CD4-positive, alpha-beta memory T cell (primary cell): ENCODE measurements around the gene WRNIP1. TPM values are rescaled to one million over a fixed set of nuclear protein-coding genes. Genes with fewer than 3 reads are reported as not detected.

Experiments used
- CTCF ChIA-PET: fragments of 350-600 bp; sonication (Branson Sonifier 250); formaldehyde crosslinking; loops from one replicate; lab custom pipeline; 2021; ENCODE audit warnings: inconsistent platforms; ENCODE audit not compliant: partially characterized antibody; lab: Charles Lee
- POLR2A ChIA-PET: fragments of 350-600 bp; sonication (Branson Sonifier 250); formaldehyde crosslinking; loops from one replicate; lab custom pipeline; 2021; ENCODE audit not compliant: partially characterized antibody; lab: Charles Lee
- DNase-seq, 5 donors: peaks; one replicate each; pipeline versions ENCODE4 v3.0.0 to v3.0.0-alpha.2; 2020 to 2022; ENCODE audit warnings: mixed read lengths in 1 of 5
- H3K27ac ChIP-seq: one replicate; pipeline ENCODE4 v1.7.0; 2013; ENCODE audit warnings: low read depth, low read length
- H3K27me3 ChIP-seq: 2 replicates; pipeline ENCODE4 v1.7.0; 2013; ENCODE audit warnings: mild to moderate bottlenecking, low read length, moderate library complexity; ENCODE audit not compliant: insufficient read depth
- H3K36me3 ChIP-seq: 2 replicates; pipeline ENCODE4 v1.7.0; 2013; ENCODE audit warnings: mild to moderate bottlenecking, low read length, moderate library complexity; ENCODE audit not compliant: insufficient read depth
- H3K4me1 ChIP-seq: 2 replicates; pipeline ENCODE4 v1.7.0; 2013; ENCODE audit warnings: mild to moderate bottlenecking, low read length, moderate library complexity; ENCODE audit not compliant: insufficient read depth
- H3K4me3 ChIP-seq, 2 donors: one replicate each; pipeline ENCODE4 v1.7.0; 2013; ENCODE audit warnings: low read length in 2 of 2, mild to moderate bottlenecking in 1 of 2
- H3K9me3 ChIP-seq, 2 donors: one replicate each; pipeline ENCODE4 v1.7.0; 2013; ENCODE audit warnings: low read length in 2 of 2, control low read depth in 1 of 2; ENCODE audit not compliant: control insufficient read depth in 1 of 2
- H3K27ac Mint-ChIP-seq, 7 donors: one replicate each; pipeline ENCODE4 v1.8.0; 2020 to 2021; ENCODE audit warnings: mixed read lengths in 7 of 7, mild to moderate bottlenecking in 6 of 7, inconsistent platforms in 3 of 7, moderate library complexity in 3 of 7
- H3K27me3 Mint-ChIP-seq, 2 donors: one replicate each; pipeline ENCODE4 v1.8.0; 2020 to 2021; ENCODE audit warnings: mixed read lengths in 2 of 2
- H3K36me3 Mint-ChIP-seq, 2 donors: one replicate each; pipeline ENCODE4 v1.8.0; 2020 to 2021; ENCODE audit warnings: mixed read lengths in 2 of 2, inconsistent platforms in 1 of 2, mild to moderate bottlenecking in 1 of 2
- H3K4me1 Mint-ChIP-seq, 4 donors: one replicate each; pipeline ENCODE4 v1.8.0; 2020 to 2021; ENCODE audit warnings: mixed read lengths in 4 of 4, mild to moderate bottlenecking in 1 of 4
- H3K4me3 Mint-ChIP-seq, 8 donors: one replicate each; pipeline ENCODE4 v1.8.0; 2020 to 2021; ENCODE audit warnings: mixed read lengths in 8 of 8, mild to moderate bottlenecking in 7 of 8, moderate library complexity in 6 of 8, inconsistent platforms in 3 of 8
- H3K9me3 Mint-ChIP-seq, 8 donors: one replicate each; pipeline ENCODE4 v1.8.0; 2020 to 2021; ENCODE audit warnings: mixed read lengths in 8 of 8, mild to moderate bottlenecking in 5 of 8, inconsistent platforms in 3 of 8, moderate library complexity in 1 of 8
- intact Hi-C: fragments of 100-400 bp; cut with micrococcal nuclease; formaldehyde crosslinking; loops from one replicate; pipeline ENCODE4 v1.15.1; 2023
- polyA plus RNA-seq, 2 donors: library from polyadenylated mRNA; unstranded; fragments of 300-500 nt; fragmentation: Illumina TruSeq; gene quantifications; one replicate each; pipeline ENCODE4 v1.2.3, GENCODE V29; 2021
- total RNA-seq, 2 experiments: library from RNA; stranded (reverse); gene quantifications; one replicate each; pipeline ENCODE4 v1.2.3, GENCODE V29; 2021

The WRNIP1 gene
- total and polyA plus RNA-seq, 4 experiments from 2014 or later, result 27.3 to 54.1 (median 41.9) TPM

- Mint-ChIP-seq H3K9me3 (no peaks in the 10 kb centered on the region), H3K4me3 (no peak overlapping the region), H3K27ac (no peak overlapping the region), H3K27me3 (no peaks in the 10 kb centered on the region), H3K36me3 (no peaks in the 10 kb centered on the region), H3K4me1 (peaks cover 4 to 17% (median 9%) of the 10 kb centered on the region in 4 donors)
- POLR2A ChIA-PET, result no interaction called here
- CTCF ChIA-PET, result no interaction called here
- H3K36me3 ChIP-seq, result no peaks in the 10 kb centered on the region
- H3K4me3 ChIP-seq, result no peak overlapping the region
- H3K9me3 ChIP-seq, result no peaks in the 10 kb centered on the region
- intact Hi-C loops, result no loop called here
- DNase-seq, result no peak
- H3K27ac ChIP-seq, result no peak overlapping the region
- H3K27me3 ChIP-seq, result no peaks in the 10 kb centered on the region
- no peaks in the 10 kb centered on the region for H3K4me1 ChIP-seq
These were observed 37.4 kb downstream of the WRNIP1 start for GRCh38 chr6:2802521-2803060.

DNA sequence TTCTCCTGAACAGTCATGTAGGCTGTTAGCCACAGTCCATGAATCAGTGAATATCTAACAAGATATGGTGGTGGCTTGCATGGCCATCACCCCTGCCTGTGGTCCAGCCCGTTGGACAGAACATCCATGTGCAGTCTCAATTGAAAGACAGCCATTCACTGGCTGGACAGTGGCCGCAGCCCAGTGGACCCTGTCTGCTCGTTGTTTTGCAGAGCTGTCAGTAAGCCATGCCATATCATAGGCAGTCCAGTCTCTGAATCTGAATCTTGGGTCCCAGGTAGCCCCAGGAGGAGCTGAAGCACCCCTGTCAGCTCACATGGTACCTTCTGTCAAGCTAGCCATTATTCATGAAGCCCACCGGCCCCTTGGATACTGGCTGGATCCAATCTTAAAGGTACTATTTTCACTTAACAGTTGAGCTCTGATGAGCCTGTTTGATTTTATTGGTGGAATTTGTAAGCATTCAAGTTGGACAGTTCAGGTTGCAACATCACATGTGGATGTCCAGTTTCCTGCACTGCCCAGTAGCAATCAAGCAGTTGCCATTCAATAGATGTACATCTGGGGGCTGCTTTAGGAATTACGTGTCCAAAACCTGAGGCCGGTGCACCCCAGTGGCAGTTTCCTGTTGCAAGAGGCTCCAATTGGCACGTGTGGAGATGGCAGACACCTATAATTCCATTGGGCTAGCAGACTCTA, 38.7 kb downstream of the WRNIP1 start:
- POLR2A ChIA-PET, result no interaction called here
- H3K4me1 ChIP-seq, result no peaks in the 10 kb centered on the region
- no peak overlapping the region for H3K27ac ChIP-seq
- Mint-ChIP-seq H3K4me1 (peaks cover 4 to 17% (median 9%) of the 10 kb centered on the region in 4 donors), H3K4me3 (no peak overlapping the region), H3K36me3 (no peaks in the 10 kb centered on the region), H3K27ac (no peak overlapping the region), H3K27me3 (no peaks in the 10 kb centered on the region), H3K9me3 (no peaks in the 10 kb centered on the region)
- DNase-seq, result no peak
- no peaks in the 10 kb centered on the region for H3K36me3 ChIP-seq
- no peak overlapping the region for H3K4me3 ChIP-seq
- CTCF ChIA-PET, result no interaction called here
- no peaks in the 10 kb centered on the region for H3K9me3 ChIP-seq
- intact Hi-C loops, result no loop called here
- H3K27me3 ChIP-seq, result no peaks in the 10 kb centered on the region

DNA sequence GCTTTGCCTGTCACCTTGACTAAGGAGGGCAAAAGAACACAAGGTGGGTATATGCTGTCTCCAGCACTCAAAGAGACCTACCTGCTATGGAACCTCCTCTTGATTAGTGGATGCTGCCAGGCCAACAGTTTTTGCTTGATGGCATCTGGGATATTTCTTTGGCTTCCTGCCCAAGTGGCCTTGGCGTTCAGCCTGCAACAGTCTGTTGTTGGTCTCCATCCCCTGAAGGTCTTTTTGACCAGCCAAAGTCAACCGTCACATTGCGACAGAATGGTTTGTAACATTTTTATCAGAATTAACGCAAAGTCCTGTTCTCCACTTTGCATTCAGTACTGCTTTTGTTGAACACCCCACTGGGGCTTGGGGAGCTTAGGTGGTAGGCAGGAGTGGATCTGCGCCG, 39.3 kb downstream of the WRNIP1 start:
- Histone ChIP-seq H3K4me3 (no peak overlapping the region), H3K9me3 (no peaks in the 10 kb centered on the region), H3K36me3 (no peaks in the 10 kb centered on the region), H3K27me3 (no peaks in the 10 kb centered on the region), H3K4me1 (no peaks in the 10 kb centered on the region), H3K27ac (no peak overlapping the region)
- Mint-ChIP-seq H3K4me1 (peaks cover 4 to 15% (median 7%) of the 10 kb centered on the region in 4 donors), H3K27me3 (no peaks in the 10 kb centered on the region), H3K36me3 (no peaks in the 10 kb centered on the region), H3K27ac (no peak overlapping the region), H3K4me3 (no peak overlapping the region), H3K9me3 (no peaks in the 10 kb centered on the region)
- ChIA-PET POLR2A (no interaction called here), CTCF (no interaction called here)
- intact Hi-C loops, result no loop called here
- no peak for DNase-seq

DNA sequence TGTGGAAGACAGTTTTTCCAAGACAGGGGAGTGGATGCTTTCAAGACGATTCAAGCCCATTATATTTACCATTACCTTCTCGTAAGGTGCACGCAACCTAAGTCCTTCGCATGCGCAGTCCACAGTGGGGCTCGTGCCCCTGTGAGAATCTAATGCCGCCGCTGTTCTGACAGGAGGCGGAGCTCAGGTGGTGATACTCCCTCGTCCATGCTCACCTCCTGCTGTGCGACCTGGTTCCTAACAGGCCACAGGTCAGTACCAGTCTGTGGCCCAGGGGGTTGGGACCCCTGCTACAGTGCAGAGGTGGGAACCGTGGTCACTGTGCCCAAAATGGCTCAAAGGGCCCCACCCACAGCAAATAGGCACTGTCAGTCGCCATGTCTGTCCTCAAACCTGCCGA, 39.8 kb downstream of the WRNIP1 start:
- Histone ChIP-seq H3K27me3 (no peaks in the 10 kb centered on the region), H3K9me3 (no peaks in the 10 kb centered on the region), H3K27ac (no peak overlapping the region), H3K4me1 (no peaks in the 10 kb centered on the region), H3K36me3 (no peaks in the 10 kb centered on the region), H3K4me3 (no peak overlapping the region)
- H3K27ac Mint-ChIP-seq, result no peak overlapping the region
- POLR2A ChIA-PET, result no interaction called here
- H3K4me3 Mint-ChIP-seq, result no peak overlapping the region
- no peaks in the 10 kb centered on the region for H3K27me3 Mint-ChIP-seq
- DNase-seq, result no peak
- no peaks in the 10 kb centered on the region for H3K36me3 Mint-ChIP-seq
- peaks cover 1 to 15% (median 3%) of the 10 kb centered on the region in 4 donors for H3K4me1 Mint-ChIP-seq
- H3K9me3 Mint-ChIP-seq, result no peaks in the 10 kb centered on the region
- CTCF ChIA-PET, result no interaction called here
- intact Hi-C loops, result no loop called here

DNA sequence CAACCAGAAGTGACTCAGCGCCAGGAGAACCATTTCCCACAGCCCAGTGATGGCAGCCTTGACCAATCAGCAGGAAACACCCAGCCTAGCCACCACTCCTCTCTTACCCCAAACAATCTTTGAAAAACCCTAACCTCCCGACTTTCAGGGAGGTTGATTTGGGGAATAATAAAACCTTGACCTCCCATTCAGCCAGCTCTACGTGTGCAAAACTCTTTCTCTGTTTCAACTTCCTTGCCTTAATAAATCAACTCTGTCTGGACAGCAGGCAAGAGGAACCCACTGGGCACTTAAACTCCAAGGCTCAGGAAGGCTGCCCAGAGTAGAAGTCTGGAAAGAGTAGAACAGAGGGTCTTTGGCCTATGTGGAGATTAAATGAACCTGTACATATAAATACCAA, 41.5 kb downstream of the WRNIP1 start:
- Histone ChIP-seq H3K27ac (no peak overlapping the region), H3K36me3 (no peaks in the 10 kb centered on the region), H3K27me3 (no peaks in the 10 kb centered on the region), H3K4me1 (no peaks in the 10 kb centered on the region), H3K9me3 (no peaks in the 10 kb centered on the region), H3K4me3 (no peak overlapping the region)
- no peak for DNase-seq
- ChIA-PET CTCF (no interaction called here), POLR2A (no interaction called here)
- H3K4me3 Mint-ChIP-seq, result no peak overlapping the region
- intact Hi-C loops, result no loop called here
- no peaks in the 10 kb centered on the region for H3K9me3 Mint-ChIP-seq
- H3K27ac Mint-ChIP-seq, result no peak overlapping the region
- H3K36me3 Mint-ChIP-seq, result peaks cover 0 to 1% of the 10 kb centered on the region in 2 donors
- H3K4me1 Mint-ChIP-seq, result peaks cover 0 to 13% (median under 1%) of the 10 kb centered on the region in 4 donors
- H3K27me3 Mint-ChIP-seq, result no peaks in the 10 kb centered on the region

GRCh38 chr6:2807342-2808090, 42.3 kb downstream of the WRNIP1 start:
- Mint-ChIP-seq H3K9me3 (no peaks in the 10 kb centered on the region), H3K4me1 (peaks cover 0 to 13% (median under 1%) of the 10 kb centered on the region in 4 donors), H3K27ac (no peak overlapping the region), H3K27me3 (no peaks in the 10 kb centered on the region), H3K36me3 (peaks cover 0 to 3% of the 10 kb centered on the region in 2 donors), H3K4me3 (no peak overlapping the region)
- ChIA-PET CTCF (no interaction called here), POLR2A (no interaction called here)
- DNase-seq, result no peak
- H3K9me3 ChIP-seq, result no peaks in the 10 kb centered on the region
- H3K4me3 ChIP-seq, result no peak overlapping the region
- no peak overlapping the region for H3K27ac ChIP-seq
- no peaks in the 10 kb centered on the region for H3K27me3 ChIP-seq
- intact Hi-C loops, result no loop called here
- no peaks in the 10 kb centered on the region for H3K4me1 ChIP-seq
- H3K36me3 ChIP-seq, result no peaks in the 10 kb centered on the region

GRCh38 chr6:2809015-2809414, 43.8 kb downstream of the WRNIP1 start:
- CTCF ChIA-PET, result interaction anchor here (0.6 kb wide), 1 partner anchor 103 kb away, joined by 4 read pairs; no protein-coding TSS in a partner anchor
- H3K9me3 Mint-ChIP-seq, result peaks cover 0 to 3% (median 0%) of the 10 kb centered on the region in 8 donors
- peaks cover 0 to 3% of the 10 kb centered on the region in 2 donors for H3K36me3 Mint-ChIP-seq
- Histone ChIP-seq H3K4me3 (no peak overlapping the region), H3K36me3 (no peaks in the 10 kb centered on the region), H3K27ac (no peak overlapping the region), H3K4me1 (no peaks in the 10 kb centered on the region), H3K9me3 (no peaks in the 10 kb centered on the region), H3K27me3 (no peaks in the 10 kb centered on the region)
- H3K4me3 Mint-ChIP-seq, result no peak overlapping the region
- POLR2A ChIA-PET, result no interaction called here
- no peaks in the 10 kb centered on the region for H3K27me3 Mint-ChIP-seq
- no peak for DNase-seq
- H3K4me1 Mint-ChIP-seq, result peaks cover 0 to 13% (median under 1%) of the 10 kb centered on the region in 4 donors
- intact Hi-C loops, result no loop called here
- no peak overlapping the region for H3K27ac Mint-ChIP-seq
